Activated CD8-positive, alpha-beta memory T cell treated with anti-CD3 and anti-CD28 coated beads, Interleukin-2, amount 50 U/mL, for 24 hours (primary cell): ENCODE measurements around the gene SLC22A2.

Experiments used
- DNase-seq: peaks from one replicate; pipeline ENCODE4 v3.0.0-alpha.2; 2020; ENCODE audit errors: extremely low read depth

The SLC22A2 gene

GRCh38 chr6:160273750-160274149 lies 15.1 kb upstream of the SLC22A2 start:
- no peak for DNase-seq

DNA sequence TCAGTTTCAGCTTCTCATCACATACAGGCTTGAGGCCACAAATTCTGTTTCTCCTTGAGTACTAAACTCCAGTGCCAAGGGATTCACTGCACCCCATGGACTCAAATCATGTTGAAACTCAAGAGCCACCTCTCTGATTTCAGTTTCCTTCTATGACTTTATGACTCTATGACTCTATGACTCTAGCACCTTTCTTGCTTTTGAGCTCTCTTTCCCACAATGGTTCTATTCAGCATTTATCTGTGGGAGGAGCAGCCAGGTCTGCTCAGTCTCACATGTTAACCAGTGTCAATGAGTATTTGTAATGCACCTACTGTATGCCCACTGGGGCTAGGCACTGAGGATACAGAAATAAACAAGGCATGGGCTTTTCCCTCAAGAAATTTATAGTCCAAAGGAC lies 14.6 kb upstream of the SLC22A2 start:
- DNase-seq: no peak

GRCh38 chr6:160272707-160273106 lies 14.1 kb upstream of the SLC22A2 start:
- DNase-seq: no peak

GRCh38 chr6:160270347-160270746 lies 11.7 kb upstream of the SLC22A2 start:
- DNase-seq: no peak

- no peak for DNase-seq
Measured at GRCh38 chr6:160269771-160270170, 11.2 kb upstream of the SLC22A2 start.

DNA sequence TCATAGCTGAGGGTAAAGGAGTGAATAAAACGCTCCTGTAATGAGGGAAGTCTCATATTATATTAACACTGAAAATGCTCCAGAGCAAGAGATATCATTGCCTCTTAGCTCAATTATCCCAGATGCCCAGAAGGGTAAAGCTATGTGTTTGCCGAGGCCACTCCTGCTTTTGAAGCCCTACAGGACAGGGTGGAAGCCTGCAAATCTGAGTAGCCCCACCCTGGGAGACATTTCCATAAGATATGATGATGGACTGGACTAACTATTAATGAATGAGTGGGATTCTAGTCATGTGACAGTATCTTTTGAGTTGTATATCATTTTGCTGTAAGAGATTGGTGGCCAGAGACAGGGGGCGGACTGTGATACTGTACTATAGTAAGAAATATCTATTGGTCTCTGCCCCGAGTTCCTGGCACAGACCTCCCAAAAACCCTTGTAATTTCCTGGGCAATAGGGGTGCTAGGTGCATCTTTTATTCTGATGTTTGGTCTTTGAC lies 10.5 kb upstream of the SLC22A2 start:
- DNase-seq: no peak

GRCh38 chr6:160267102-160267501 lies 8.5 kb upstream of the SLC22A2 start:
- no peak for DNase-seq

DNA sequence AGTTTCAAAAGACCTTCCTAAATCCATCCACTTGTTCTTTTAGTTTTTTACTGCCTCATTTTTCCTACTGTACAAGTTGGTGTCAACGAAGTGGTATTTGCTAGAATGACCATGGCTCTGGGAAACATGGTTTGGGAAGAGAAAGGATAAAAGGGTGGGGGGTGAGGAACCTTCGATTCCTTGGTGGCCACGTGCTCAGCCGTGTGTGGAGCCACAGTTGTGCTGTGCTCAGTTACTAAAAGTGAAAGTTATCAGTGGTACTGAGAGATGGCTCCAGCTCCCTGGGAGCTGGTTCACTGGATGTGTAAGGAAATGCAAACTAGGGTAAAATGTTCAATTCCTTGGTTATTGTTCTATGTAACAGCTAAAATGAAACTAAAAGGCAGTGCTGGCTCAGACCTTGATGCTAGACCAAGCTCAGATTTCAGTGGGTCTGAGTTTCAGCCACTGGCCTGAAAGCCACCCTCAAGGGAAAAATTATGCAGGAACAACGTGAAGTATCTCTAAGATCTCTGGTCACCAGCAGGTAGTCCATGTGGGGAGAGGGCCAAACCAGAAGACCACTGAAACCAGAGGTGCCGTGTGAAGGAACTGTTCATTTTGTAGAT lies 7.4 kb upstream of the SLC22A2 start:
- no peak for DNase-seq

GRCh38 chr6:160264061-160264612 lies 5.5 kb upstream of the SLC22A2 start:
- no peak for DNase-seq

DNA sequence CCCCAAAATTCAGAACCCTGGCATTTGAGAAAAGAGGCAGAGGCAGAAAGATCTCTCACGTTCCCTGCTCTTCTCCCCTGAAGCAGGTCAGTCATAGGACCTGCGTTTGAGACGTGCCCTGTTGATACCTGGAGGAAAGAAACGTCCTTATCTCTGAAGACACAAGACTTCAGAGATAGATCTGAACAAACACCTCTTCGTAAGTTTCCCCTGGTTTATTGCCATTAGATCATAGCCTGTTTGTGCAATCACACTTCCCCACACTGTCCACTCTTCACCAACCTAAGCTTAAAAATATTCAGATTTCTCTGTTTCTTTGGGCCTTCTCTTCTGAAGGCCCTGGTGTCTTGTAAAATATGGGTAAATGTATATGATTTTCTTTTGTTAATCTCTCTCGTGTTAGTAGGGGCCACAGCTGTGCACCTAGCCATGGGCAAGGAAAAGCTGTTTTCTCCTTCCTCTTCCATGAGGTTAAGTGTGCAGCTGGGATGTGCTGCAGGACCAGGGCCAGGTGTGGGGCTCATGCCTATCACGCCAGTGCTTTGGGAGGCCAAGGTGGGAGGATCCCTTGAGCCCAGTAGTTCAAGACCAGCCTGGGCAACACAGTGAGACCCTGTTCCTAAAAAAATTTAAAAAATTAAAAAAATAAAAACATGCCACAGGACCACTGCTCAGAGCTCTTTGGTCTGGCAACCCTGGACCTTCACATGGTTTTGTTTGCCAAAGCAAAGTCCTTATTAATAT lies 4.7 kb upstream of the SLC22A2 start:
- no peak for DNase-seq

DNA sequence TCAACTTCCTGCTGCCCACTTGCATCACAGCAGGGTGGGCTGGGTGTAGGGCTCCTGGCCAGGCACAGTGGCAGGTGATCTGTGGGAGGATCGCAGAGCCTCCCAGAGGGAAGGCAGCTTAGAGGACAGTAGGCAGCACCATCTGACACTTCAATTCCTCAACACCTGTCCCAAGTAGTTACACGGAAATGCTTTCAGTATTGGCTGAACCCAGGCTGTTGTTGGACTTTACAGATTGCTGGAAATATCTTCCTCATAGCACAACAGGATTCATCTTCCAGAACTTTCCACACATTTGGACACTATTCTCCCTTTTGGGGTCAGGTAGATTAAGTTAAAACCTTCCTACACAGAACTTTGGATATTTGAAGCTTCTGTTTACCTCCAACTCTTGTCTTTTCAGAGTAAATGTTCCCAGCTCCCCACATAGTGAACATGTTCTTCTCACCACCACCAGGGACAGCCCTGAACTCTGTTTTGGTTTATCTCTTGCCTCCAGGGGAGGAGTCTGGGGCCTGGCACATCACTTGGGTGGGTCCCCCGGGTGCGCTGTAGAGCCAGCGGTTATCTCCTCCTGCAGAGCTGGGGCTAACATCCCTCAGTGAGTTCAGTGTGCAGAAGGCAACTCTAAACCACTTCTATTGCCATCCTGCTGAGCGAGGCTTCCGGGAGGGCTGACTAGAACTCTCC lies 3.5 kb upstream of the SLC22A2 start:
- DNase-seq: no peak

DNA sequence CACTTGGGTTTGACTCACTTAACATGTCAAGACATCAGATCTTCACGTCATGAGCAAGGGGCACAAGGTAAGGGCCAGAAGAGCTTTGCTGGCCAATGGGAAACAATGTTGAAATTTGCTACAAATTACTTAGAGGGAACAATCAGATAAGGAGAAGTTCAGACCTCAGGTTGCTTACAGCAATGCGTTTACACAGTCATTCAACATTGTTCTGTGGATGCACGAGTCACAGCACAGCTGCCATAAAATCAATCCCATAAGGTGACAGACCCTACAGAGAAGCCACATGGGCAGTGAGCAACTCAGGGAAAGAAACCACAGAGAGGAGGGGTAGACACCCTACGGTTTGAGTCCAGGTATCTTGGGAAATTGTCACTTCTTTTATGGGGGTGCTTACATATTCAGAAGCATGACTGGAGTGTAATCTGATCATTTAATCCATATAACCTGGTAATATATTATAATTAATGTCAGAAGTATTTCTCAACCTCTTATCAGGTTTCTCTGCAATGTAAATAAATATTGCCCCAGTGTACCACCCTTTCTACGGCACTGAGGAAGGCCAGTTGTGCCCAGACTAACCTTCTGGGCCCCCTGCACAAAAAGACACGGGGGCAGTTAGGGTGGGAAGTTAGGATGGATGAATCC lies 2.3 kb upstream of the SLC22A2 start:
- DNase-seq: no peak

DNA sequence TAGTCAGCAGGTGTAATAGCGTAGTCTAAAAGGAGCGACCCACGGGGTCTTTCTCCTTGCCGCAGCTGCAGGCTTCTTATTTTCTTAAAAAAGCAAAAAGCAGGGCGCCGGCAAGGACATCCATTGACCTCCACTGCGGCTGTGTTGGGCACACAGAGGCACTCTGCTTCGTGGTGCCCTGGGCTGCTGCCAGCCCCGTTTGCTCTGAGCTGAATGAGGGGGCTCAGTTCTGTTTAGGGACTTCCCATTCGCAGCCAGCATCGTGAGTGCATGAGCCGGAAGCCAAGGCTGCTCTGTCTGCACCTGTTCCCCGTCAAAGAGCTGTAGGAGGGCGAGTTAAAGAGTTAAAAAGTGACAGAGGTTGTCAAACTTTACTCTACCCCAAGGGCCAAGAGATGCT lies 1.7 kb upstream of the SLC22A2 start:
- DNase-seq: no peak

DNA sequence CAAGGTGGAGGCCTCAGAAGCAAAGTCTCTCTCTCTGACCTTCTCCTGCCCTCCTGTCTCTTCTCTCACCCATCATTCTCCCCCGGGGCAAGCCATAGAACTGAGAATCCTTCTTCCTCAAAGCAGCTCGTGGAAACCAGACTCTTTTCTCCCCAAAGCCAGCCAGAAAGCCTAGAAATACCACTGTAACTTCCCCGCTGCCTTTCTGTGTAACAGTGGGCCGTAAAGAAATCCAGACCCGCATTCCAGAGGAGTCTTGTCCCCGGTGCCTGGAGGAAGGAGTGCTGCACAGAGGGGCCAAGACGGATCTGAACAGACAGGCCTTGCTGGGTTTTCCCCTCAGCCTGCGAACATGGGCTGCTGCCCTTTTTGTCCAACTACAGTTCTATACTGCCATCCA lies 977 bp upstream of the SLC22A2 start:
- no peak for DNase-seq

- DNase-seq: no peak
Measured at GRCh38 chr6:160259143-160259425, 463 bp upstream of the SLC22A2 start.

GRCh38 chr6:160256445-160256844 lies 2.2 kb downstream of the SLC22A2 start:
- DNase-seq: no peak

GRCh38 chr6:160254467-160255312 lies 3.9 kb downstream of the SLC22A2 start:
- DNase-seq: no peak

DNA sequence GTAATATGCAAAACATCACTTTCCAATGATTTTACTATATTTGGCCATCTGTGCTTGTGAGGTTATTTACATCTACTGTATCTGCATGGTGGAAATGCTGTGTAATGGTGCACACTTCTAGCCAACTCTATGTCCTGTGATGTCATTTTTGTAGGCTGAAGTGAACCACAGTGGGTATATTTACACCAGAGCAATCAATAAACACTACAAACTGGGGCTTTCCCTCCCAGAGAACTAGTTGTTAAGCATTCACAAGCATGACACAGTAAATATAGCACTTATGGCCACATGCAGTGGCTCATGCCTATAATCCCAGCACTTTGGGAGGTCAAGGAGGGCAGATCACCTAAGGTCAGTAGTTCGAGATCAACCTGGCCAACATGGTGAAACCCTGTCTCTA lies 4.9 kb downstream of the SLC22A2 start:
- DNase-seq: no peak

GRCh38 chr6:160253292-160253691 lies 5.3 kb downstream of the SLC22A2 start:
- DNase-seq: no peak

- no peak for DNase-seq
Measured at GRCh38 chr6:160252073-160252813, 6.4 kb downstream of the SLC22A2 start.

GRCh38 chr6:160249671-160250070 lies 8.9 kb downstream of the SLC22A2 start:
- DNase-seq: no peak
